OCI-LY1 (cell line): ENCODE measurements around the gene SGPP1.

ENCODE experiments used
- H2AFZ ChIP-seq: fragments of 200-600 bp; sonication (generic), shearing (Covaris generic); 2 replicates; pipeline ENCODE4 v1.6.0; 2014; ENCODE audit warnings: antibody characterized with exemption, mild to moderate bottlenecking, low read length
- H3F3A ChIP-seq: fragments of 200-600 bp; sonication (generic), shearing (Covaris generic); 2 replicates; pipeline ENCODE4 v1.6.0; 2014; ENCODE audit warnings: mild to moderate bottlenecking, antibody characterized with exemption, low read length, moderate library complexity; ENCODE audit not compliant: insufficient read depth
- H3K27ac ChIP-seq: fragments of 200-600 bp; sonication (generic); 2 replicates; pipeline ENCODE4 v1.5.1; 2014; ENCODE audit warnings: low read length, mixed run types, mild to moderate bottlenecking, low read depth; ENCODE audit not compliant: poor library complexity, severe bottlenecking
- H3K27me3 ChIP-seq: fragments of 200-600 bp; sonication (generic); 2 replicates; pipeline ENCODE4 v1.6.0; 2014; ENCODE audit warnings: antibody characterized with exemption, mild to moderate bottlenecking, low read length, moderate library complexity; ENCODE audit not compliant: insufficient read depth
- H3K36me3 ChIP-seq: fragments of 200-600 bp; sonication (generic); 2 replicates; pipeline ENCODE4 v1.6.1; 2014; ENCODE audit warnings: mild to moderate bottlenecking, antibody characterized with exemption, low read length, moderate library complexity, mixed read lengths; ENCODE audit not compliant: insufficient read depth
- H3K4me1 ChIP-seq: fragments of 200-600 bp; sonication (generic); 2 replicates; pipeline ENCODE4 v1.5.1; 2014; ENCODE audit warnings: mild to moderate bottlenecking, low read length, moderate library complexity; ENCODE audit not compliant: insufficient read depth, severe bottlenecking
- H3K4me2 ChIP-seq: fragments of 200-600 bp; sonication (generic), shearing (Covaris generic); 2 replicates; pipeline ENCODE4 v1.6.1; 2014; ENCODE audit warnings: low read length
- H3K4me3 ChIP-seq: fragments of 200-600 bp; sonication (generic); 2 replicates; pipeline ENCODE4 v1.5.1; 2014; ENCODE audit warnings: low read length, low read depth, mild to moderate bottlenecking, mixed read lengths; ENCODE audit not compliant: poor library complexity, severe bottlenecking
- H3K79me2 ChIP-seq: fragments of 200-600 bp; shearing (Covaris generic); 2 replicates; pipeline ENCODE4 v1.6.1; 2016; ENCODE audit warnings: mixed run types, low read length, mixed read lengths; ENCODE audit not compliant: insufficient read depth
- H3K9ac ChIP-seq: fragments of 200-600 bp; sonication (generic), shearing (Covaris generic); 2 replicates; pipeline ENCODE4 v1.6.1; 2014; ENCODE audit warnings: mild to moderate bottlenecking, low read length, mixed read lengths
- H3K9me2 ChIP-seq: fragments of 200-600 bp; sonication (generic), shearing (Covaris generic); 2 replicates; pipeline ENCODE4 v1.6.1; 2014; ENCODE audit warnings: low read depth, mild to moderate bottlenecking, low read length, mixed read lengths
- H3K9me3 ChIP-seq: fragments of 200-600 bp; shearing (Covaris generic); 2 replicates; pipeline ENCODE4 v1.6.1; 2014; ENCODE audit warnings: low read length, mixed read lengths
- H4K20me1 ChIP-seq: fragments of 200-600 bp; sonication (generic), shearing (Covaris generic); 2 replicates; pipeline ENCODE4 v1.6.0; 2016; ENCODE audit warnings: mild to moderate bottlenecking, low read length; ENCODE audit not compliant: insufficient read depth
- CTCF ChIP-seq: fragments of 200-600 bp; sonication (generic), shearing (Covaris generic); IDR thresholded peaks from 2 replicates; pipeline ENCODE4 v1.5.1; 2017; ENCODE audit warnings: mild to moderate bottlenecking, antibody characterized with exemption, low read length, moderate library complexity, mixed read lengths
- EZH2 ChIP-seq: fragments of 200-600 bp; sonication (generic), shearing (Covaris generic); IDR thresholded peaks from 2 replicates; pipeline ENCODE4 v1.8.0; 2017; ENCODE audit warnings: borderline replicate concordance, mixed run types, mild to moderate bottlenecking, antibody characterized with exemption, low read length, moderate library complexity, mixed read lengths

The SGPP1 gene

GRCh38 chr14:63670692-63671091 is 57.2 kb downstream of the SGPP1 start:
- H2AFZ ChIP-seq = no peak overlapping the region
- H3K27me3 ChIP-seq = no peaks in the 10 kb centered on the region
- H3F3A ChIP-seq = no peaks in the 10 kb centered on the region
- no peak overlapping the region for H3K27ac ChIP-seq
- H3K4me3 ChIP-seq = no peak overlapping the region
- no peak overlapping the region for H3K9ac ChIP-seq
- H3K9me2 ChIP-seq = no peaks in the 10 kb centered on the region
- H3K4me1 ChIP-seq = no peaks in the 10 kb centered on the region
- TF ChIP-seq EZH2 (no peak), CTCF (no peak)
- no peaks in the 10 kb centered on the region for H3K9me3 ChIP-seq
- H4K20me1 ChIP-seq = no peaks in the 10 kb centered on the region
- no peak overlapping the region for H3K4me2 ChIP-seq
- H3K79me2 ChIP-seq = no peaks in the 10 kb centered on the region
- H3K36me3 ChIP-seq = no peaks in the 10 kb centered on the region

- no peak overlapping the region for H3K27ac ChIP-seq
- TF ChIP-seq EZH2 (no peak), CTCF (no peak)
- no peaks in the 10 kb centered on the region for H3K36me3 ChIP-seq
These were observed 61.5 kb downstream of the SGPP1 start for GRCh38 chr14:63666335-63666734.

GRCh38 chr14:63663428-63664341 is 64.2 kb downstream of the SGPP1 start:
- no peaks in the 10 kb centered on the region for H3F3A ChIP-seq
- H3K4me2 ChIP-seq = no peak overlapping the region
- no peaks in the 10 kb centered on the region for H3K4me1 ChIP-seq
- H3K9ac ChIP-seq = no peak overlapping the region
- no peaks in the 10 kb centered on the region for H3K36me3 ChIP-seq
- no peaks in the 10 kb centered on the region for H3K9me2 ChIP-seq
- no peaks in the 10 kb centered on the region for H3K9me3 ChIP-seq
- H4K20me1 ChIP-seq = no peaks in the 10 kb centered on the region
- H3K4me3 ChIP-seq = no peak overlapping the region
- no peaks in the 10 kb centered on the region for H3K27me3 ChIP-seq
- no peak overlapping the region for H3K27ac ChIP-seq
- no peak for TF ChIP-seq EZH2
- no peak for TF ChIP-seq CTCF
- no peak overlapping the region for H2AFZ ChIP-seq
- no peaks in the 10 kb centered on the region for H3K79me2 ChIP-seq

More at GRCh38 chr14:63666335-63666734, 61.5 kb downstream of the SGPP1 start:
- Histone ChIP-seq H3K9ac (no peak overlapping the region), H3K4me2 (no peak overlapping the region), H4K20me1 (no peaks in the 10 kb centered on the region), H2AFZ (no peak overlapping the region), H3K4me3 (no peak overlapping the region), H3K79me2 (no peaks in the 10 kb centered on the region), H3K9me2 (no peaks in the 10 kb centered on the region), H3K4me1 (no peaks in the 10 kb centered on the region), H3K9me3 (no peaks in the 10 kb centered on the region), H3F3A (no peaks in the 10 kb centered on the region), H3K27me3 (no peaks in the 10 kb centered on the region)
